Mammary epithelial cell (primary cell): ENCODE measurements around the gene MARS1.

ENCODE experiments used
- EZH2 ChIP-seq: IDR thresholded peaks from 2 replicates; pipeline ENCODE4 v1.6.1; 2012; ENCODE audit warnings: low read length, inconsistent platforms, borderline replicate concordance
- TF ChIP-seq, protein P1 (sequence below), 2 donors: IDR thresholded peaks in 1 of 2; conservative IDR thresholded peaks in 1 of 2; 2 replicates each; pipeline ENCODE4 v1.5.1; 2011 to 2012; ENCODE audit warnings: inconsistent platforms in 2 of 2, low read length in 2 of 2, mild to moderate bottlenecking in 2 of 2, control low read depth in 1 of 2, low read depth in 1 of 2; ENCODE audit not compliant: insufficient read depth in 1 of 2; ENCODE audit errors: extremely low read depth in 1 of 2

DNA sequence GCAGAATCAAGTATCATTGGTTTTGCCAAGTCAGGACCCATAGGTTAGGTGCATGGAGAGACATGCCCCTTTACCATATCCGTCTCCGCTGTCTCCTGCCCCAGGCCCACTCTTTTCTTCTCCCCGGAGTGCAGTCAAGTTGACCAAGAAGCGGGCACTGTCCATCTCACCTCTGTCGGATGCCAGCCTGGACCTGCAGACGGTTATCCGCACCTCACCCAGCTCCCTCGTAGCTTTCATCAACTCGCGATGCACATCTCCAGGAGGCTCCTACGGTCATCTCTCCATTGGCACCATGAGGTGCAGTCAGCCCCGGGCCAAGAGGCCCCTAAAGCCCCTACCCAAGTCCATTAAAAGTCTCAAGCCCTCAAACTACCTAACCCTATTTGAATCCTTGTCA lies 23.3 kb upstream of the MARS1 start:
- TF ChIP-seq, protein P1, sequence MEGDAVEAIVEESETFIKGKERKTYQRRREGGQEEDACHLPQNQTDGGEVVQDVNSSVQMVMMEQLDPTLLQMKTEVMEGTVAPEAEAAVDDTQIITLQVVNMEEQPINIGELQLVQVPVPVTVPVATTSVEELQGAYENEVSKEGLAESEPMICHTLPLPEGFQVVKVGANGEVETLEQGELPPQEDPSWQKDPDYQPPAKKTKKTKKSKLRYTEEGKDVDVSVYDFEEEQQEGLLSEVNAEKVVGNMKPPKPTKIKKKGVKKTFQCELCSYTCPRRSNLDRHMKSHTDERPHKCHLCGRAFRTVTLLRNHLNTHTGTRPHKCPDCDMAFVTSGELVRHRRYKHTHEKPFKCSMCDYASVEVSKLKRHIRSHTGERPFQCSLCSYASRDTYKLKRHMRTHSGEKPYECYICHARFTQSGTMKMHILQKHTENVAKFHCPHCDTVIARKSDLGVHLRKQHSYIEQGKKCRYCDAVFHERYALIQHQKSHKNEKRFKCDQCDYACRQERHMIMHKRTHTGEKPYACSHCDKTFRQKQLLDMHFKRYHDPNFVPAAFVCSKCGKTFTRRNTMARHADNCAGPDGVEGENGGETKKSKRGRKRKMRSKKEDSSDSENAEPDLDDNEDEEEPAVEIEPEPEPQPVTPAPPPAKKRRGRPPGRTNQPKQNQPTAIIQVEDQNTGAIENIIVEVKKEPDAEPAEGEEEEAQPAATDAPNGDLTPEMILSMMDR (conservative IDR thresholded peaks at IDR 0.05 in 1 of 2, IDR thresholded peaks at IDR 0.05 in 1 of 2; ENCODE audit: extremely low read depth in 1 of 2, insufficient read depth in 1 of 2, low read depth in 1 of 2, low read length in 2 of 2): no peak
- TF ChIP-seq EZH2: no peak
